SU-DHL-6 (cell line): ENCODE measurements around the gene BANF1.
A peak's percentile ranks its signal among the peaks of the same experiment; 100 is the strongest.

Experiments used
- H2AFZ ChIP-seq: fragments of 200-600 bp; sonication (generic); 2 replicates; pipeline ENCODE4 v1.6.1; 2014; ENCODE audit warnings: low read depth, mild to moderate bottlenecking, moderate library complexity, mixed read lengths, antibody characterized with exemption, low read length; ENCODE audit not compliant: severe bottlenecking
- H3F3A ChIP-seq: fragments of 200-600 bp; shearing (Covaris generic); 2 replicates; pipeline ENCODE4 v1.6.0; 2016; ENCODE audit warnings: antibody characterized with exemption, mild to moderate bottlenecking; ENCODE audit not compliant: insufficient read depth
- H3K27ac ChIP-seq: fragments of 200-600 bp; sonication (generic); 2 replicates; pipeline ENCODE4 v1.5.1; 2016; ENCODE audit warnings: low read depth, mild to moderate bottlenecking, low read length, moderate library complexity, mixed read lengths
- H3K27me3 ChIP-seq: fragments of 200-600 bp; sonication (generic), shearing (Covaris generic); 2 replicates; pipeline ENCODE4 v1.6.0; 2014; ENCODE audit warnings: mild to moderate bottlenecking, low read length
- H3K36me3 ChIP-seq: fragments of 200-600 bp; sonication (generic); 2 replicates; pipeline ENCODE4 v1.6.1; 2014; ENCODE audit warnings: mild to moderate bottlenecking, low read length, mixed read lengths
- H3K4me2 ChIP-seq: fragments of 300-600, 200-600 bp; shearing (Covaris generic), sonication (generic); 2 replicates; pipeline ENCODE4 v1.6.0; 2014; ENCODE audit warnings: low read length, low read depth, mild to moderate bottlenecking; ENCODE audit not compliant: poor library complexity, severe bottlenecking
- H3K4me3 ChIP-seq: fragments of 200-600 bp; sonication (generic); 2 replicates; pipeline ENCODE4 v1.5.1; 2014; ENCODE audit warnings: antibody characterized with exemption, low read length, mild to moderate bottlenecking, mixed read lengths; ENCODE audit not compliant: insufficient read depth, poor library complexity, severe bottlenecking
- H3K79me2 ChIP-seq: fragments of 200-600 bp; sonication (generic); 2 replicates; pipeline ENCODE4 v1.6.1; 2014; ENCODE audit warnings: mild to moderate bottlenecking, low read length, moderate library complexity; ENCODE audit not compliant: insufficient read depth
- H3K9ac ChIP-seq: fragments of 200-600 bp; sonication (generic); 2 replicates; pipeline ENCODE4 v1.7.0; 2014; ENCODE audit warnings: mild to moderate bottlenecking, low read length
- H3K9me2 ChIP-seq: fragments of 200-600 bp; sonication (generic); replicated peaks from 2 replicates; pipeline ENCODE4 v1.6.1; 2014; ENCODE audit warnings: low read length; ENCODE audit not compliant: insufficient read depth
- H3K9me3 ChIP-seq: fragments of 200-600 bp; sonication (generic); 2 replicates; pipeline ENCODE4 v1.6.1; 2014; ENCODE audit warnings: low read length, mixed read lengths; ENCODE audit not compliant: insufficient read depth
- H4K20me1 ChIP-seq: fragments of 200-600 bp; sonication (generic); 2 replicates; pipeline ENCODE4 v1.6.1; 2014; ENCODE audit warnings: low read depth, mild to moderate bottlenecking, antibody characterized with exemption, low read length, moderate library complexity, mixed read lengths
- EZH2phosphoT487 ChIP-seq: fragments of 200-600 bp; sonication (generic), shearing (Covaris generic); conservative IDR thresholded peaks from 2 replicates; pipeline ENCODE4 v1.6.1; 2018; ENCODE audit warnings: mild to moderate bottlenecking, antibody characterized with exemption, low read length, moderate library complexity, mixed read lengths
- TF ChIP-seq, protein P1 (sequence below): fragments of 200-600 bp; sonication (generic); IDR thresholded peaks from one replicate; pipeline ENCODE4 v1.5.1; 2017; ENCODE audit warnings: antibody characterized with exemption, mild to moderate bottlenecking, low read length, moderate library complexity; ENCODE audit not compliant: insufficient read depth, poor library complexity, severe bottlenecking

The BANF1 gene

GRCh38 chr11:65997286-65997685 is 5.0 kb upstream of the BANF1 start:
- Histone ChIP-seq H3K27me3 (no peaks in the 10 kb centered on the region), H3K4me2 (no peak overlapping the region), H3K9me3 (no peaks in the 10 kb centered on the region), H2AFZ (no peak overlapping the region), H3K27ac (no peak overlapping the region), H3K79me2 (peaks cover 17% of the 10 kb centered on the region), H3K9ac (no peak overlapping the region), H3K4me3 (no peak overlapping the region), H3F3A (no peaks in the 10 kb centered on the region), H3K36me3 (peaks cover 3% of the 10 kb centered on the region; the same call in 1 of the 2 replicates), H3K9me2 (no peaks in the 10 kb centered on the region), H4K20me1 (no peaks in the 10 kb centered on the region; the same call in 1 of the 2 replicates)
- TF ChIP-seq, protein P1, sequence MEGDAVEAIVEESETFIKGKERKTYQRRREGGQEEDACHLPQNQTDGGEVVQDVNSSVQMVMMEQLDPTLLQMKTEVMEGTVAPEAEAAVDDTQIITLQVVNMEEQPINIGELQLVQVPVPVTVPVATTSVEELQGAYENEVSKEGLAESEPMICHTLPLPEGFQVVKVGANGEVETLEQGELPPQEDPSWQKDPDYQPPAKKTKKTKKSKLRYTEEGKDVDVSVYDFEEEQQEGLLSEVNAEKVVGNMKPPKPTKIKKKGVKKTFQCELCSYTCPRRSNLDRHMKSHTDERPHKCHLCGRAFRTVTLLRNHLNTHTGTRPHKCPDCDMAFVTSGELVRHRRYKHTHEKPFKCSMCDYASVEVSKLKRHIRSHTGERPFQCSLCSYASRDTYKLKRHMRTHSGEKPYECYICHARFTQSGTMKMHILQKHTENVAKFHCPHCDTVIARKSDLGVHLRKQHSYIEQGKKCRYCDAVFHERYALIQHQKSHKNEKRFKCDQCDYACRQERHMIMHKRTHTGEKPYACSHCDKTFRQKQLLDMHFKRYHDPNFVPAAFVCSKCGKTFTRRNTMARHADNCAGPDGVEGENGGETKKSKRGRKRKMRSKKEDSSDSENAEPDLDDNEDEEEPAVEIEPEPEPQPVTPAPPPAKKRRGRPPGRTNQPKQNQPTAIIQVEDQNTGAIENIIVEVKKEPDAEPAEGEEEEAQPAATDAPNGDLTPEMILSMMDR = no peak
- no peak for TF ChIP-seq EZH2phosphoT487

DNA sequence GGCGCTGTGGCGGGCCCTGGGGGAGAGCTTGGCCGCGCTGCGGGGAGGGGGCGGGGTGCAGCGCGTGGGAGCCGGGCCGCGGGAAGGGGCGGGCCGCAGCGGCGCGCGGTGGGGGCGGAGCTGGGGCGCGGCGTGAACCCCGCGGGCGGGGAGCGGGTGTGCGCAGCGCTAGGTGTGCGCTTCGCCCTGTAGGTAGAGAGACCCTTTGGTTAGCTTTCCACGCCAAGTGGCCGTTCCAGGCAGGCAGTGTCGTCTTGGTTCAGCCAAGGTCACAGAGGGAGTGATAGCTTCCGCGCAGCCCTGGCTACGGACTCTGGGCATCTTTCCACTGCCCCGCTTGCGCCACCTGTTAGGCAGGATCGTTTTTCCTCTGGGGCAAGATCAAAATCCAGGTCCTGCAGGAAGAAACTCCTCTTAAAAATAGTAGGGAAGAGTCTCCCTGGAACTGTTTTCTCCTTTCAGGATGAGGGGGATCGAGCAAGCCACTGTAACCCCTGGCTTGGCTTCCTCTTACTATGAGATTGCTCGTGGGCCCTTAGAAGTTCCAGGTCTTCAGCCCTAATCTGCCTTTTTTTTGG is 434 bp downstream of the BANF1 start:
- Histone ChIP-seq H3K9ac (peak overlapping the region; percentile 78), H3K27ac (peak overlapping the region; percentile 89), H3K9me2 (no peaks in the 10 kb centered on the region), H2AFZ (peak overlapping the region; percentile 39), H4K20me1 (no peaks in the 10 kb centered on the region; the same call in 1 of the 2 replicates), H3K79me2 (peaks cover 26% of the 10 kb centered on the region), H3K4me2 (peak overlapping the region; percentile 80), H3F3A (peaks cover 4% of the 10 kb centered on the region; the same call in 1 of the 2 replicates), H3K36me3 (peaks cover 3% of the 10 kb centered on the region; the same call in 1 of the 2 replicates), H3K9me3 (no peaks in the 10 kb centered on the region), H3K27me3 (no peaks in the 10 kb centered on the region), H3K4me3 (peak overlapping the region; percentile 87)
- TF ChIP-seq EZH2phosphoT487 = no peak
- TF ChIP-seq, protein P1 = no peak

- Histone ChIP-seq H3K4me3 (peak overlapping the region; percentile 87), H3K27ac (0 out of 2 replicates have a peak overlapping the region, but pooled peaks have one; percentile 89), H3F3A (peaks cover 4% of the 10 kb centered on the region; the same call in 1 of the 2 replicates), H3K4me2 (peak overlapping the region; percentile 80), H3K9me3 (no peaks in the 10 kb centered on the region), H3K79me2 (peaks cover 26% of the 10 kb centered on the region), H3K9me2 (no peaks in the 10 kb centered on the region), H4K20me1 (no peaks in the 10 kb centered on the region; the same call in 1 of the 2 replicates), H3K27me3 (no peaks in the 10 kb centered on the region), H2AFZ (no peak overlapping the region), H3K36me3 (peaks cover 3% of the 10 kb centered on the region; the same call in 1 of the 2 replicates), H3K9ac (peak overlapping the region; percentile 78)
- no peak for TF ChIP-seq EZH2phosphoT487
- TF ChIP-seq, protein P1 = no peak
Observed at GRCh38 chr11:66003291-66003690, 988 bp downstream of the BANF1 start.
